GM23248 (cell line): ENCODE data around the gene AKAP7. TPM values are rescaled to one million over a fixed set of nuclear protein-coding genes. Genes with fewer than 3 reads are reported as not detected.

Source experiments
- DNase-seq: peaks from one replicate; pipeline ENCODE4 v3.0.0-alpha.2; 2015
- H2AFZ ChIP-seq: fragments of 200-600 bp; sonication (generic); 2 replicates; pipeline ENCODE4 v1.6.1; 2016; ENCODE audit warnings: antibody characterized with exemption
- H3F3A ChIP-seq: fragments of 200-600 bp; sonication (generic); 2 replicates; pipeline ENCODE4 v1.6.1; 2016; ENCODE audit warnings: mild to moderate bottlenecking, antibody characterized with exemption, mixed run types; ENCODE audit not compliant: insufficient read depth
- H3K27ac ChIP-seq: fragments of 200-600 bp; sonication (generic); 2 replicates; pipeline ENCODE4 v1.5.1; 2016; ENCODE audit warnings: mild to moderate bottlenecking
- H3K27me3 ChIP-seq: fragments of 200-600 bp; sonication (generic); replicated peaks from 2 replicates; pipeline ENCODE4 v1.6.1; 2016; ENCODE audit warnings: mild to moderate bottlenecking; ENCODE audit not compliant: insufficient read depth
- H3K36me3 ChIP-seq: fragments of 200-600 bp; sonication (generic); 2 replicates; pipeline ENCODE4 v1.6.1; 2016; ENCODE audit warnings: low read depth, mild to moderate bottlenecking
- H3K4me1 ChIP-seq: fragments of 200-600 bp; sonication (generic); 2 replicates; pipeline ENCODE4 v1.6.1; 2016; ENCODE audit warnings: mild to moderate bottlenecking; ENCODE audit not compliant: insufficient read depth
- H3K4me2 ChIP-seq: fragments of 200-600 bp; sonication (generic); one replicate; pipeline ENCODE4 v1.6.1; 2016; ENCODE audit warnings: mild to moderate bottlenecking; ENCODE audit not compliant: unreplicated experiment
- H3K4me3 ChIP-seq: fragments of 200-600 bp; sonication (generic); 2 replicates; pipeline ENCODE4 v1.5.1; 2016; ENCODE audit warnings: mild to moderate bottlenecking
- H3K79me2 ChIP-seq: fragments of 200-600 bp; sonication (generic); 2 replicates; pipeline ENCODE4 v1.6.1; 2016; ENCODE audit warnings: mild to moderate bottlenecking; ENCODE audit not compliant: insufficient read depth
- H3K9ac ChIP-seq: fragments of 200-600 bp; sonication (generic); 2 replicates; pipeline ENCODE4 v1.6.1; 2016; ENCODE audit warnings: mild to moderate bottlenecking
- H3K9me2 ChIP-seq: fragments of 200-600 bp; sonication (generic); 2 replicates; pipeline ENCODE4 v1.6.1; 2016; ENCODE audit warnings: mixed run types, mild to moderate bottlenecking, moderate library complexity; ENCODE audit not compliant: insufficient read depth
- H3K9me3 ChIP-seq: fragments of 200-600 bp; sonication (generic); one replicate; pipeline ENCODE4 v1.6.1; 2017; ENCODE audit warnings: low read depth
- H4K20me1 ChIP-seq: fragments of 200-600 bp; sonication (generic); 2 replicates; pipeline ENCODE4 v1.6.0; 2016; ENCODE audit not compliant: insufficient read depth
- EZH2 ChIP-seq: fragments of 200-600 bp; sonication (generic); IDR thresholded peaks from 2 replicates; pipeline ENCODE4 v1.6.1; 2018; ENCODE audit warnings: antibody characterized with exemption, mild to moderate bottlenecking; ENCODE audit not compliant: insufficient read depth, poor library complexity, severe bottlenecking
- EZH2phosphoT487 ChIP-seq: fragments of 200-600 bp; sonication (generic); IDR thresholded peaks from 2 replicates; pipeline ENCODE4 v1.6.1; 2018; ENCODE audit warnings: antibody characterized with exemption, moderate library complexity, mild to moderate bottlenecking, low read depth; ENCODE audit not compliant: insufficient read depth
- WGBS, 2 experiments: methylation state at CpG; one replicate each; pipeline ENCODE4 v1.1.6; 2015 to 2017; ENCODE audit warnings: low lambda C conversion rate in 2 of 2, low coverage in 1 of 2; ENCODE audit errors: missing lambda C conversion rate in 2 of 2; 5-methylcytosine and 5-hydroxymethylcytosine counted together
- in situ Hi-C: fragments of 300-500 bp; cut with MboI; formaldehyde crosslinking; loops from 2 replicates; pipeline ENCODE4 v1.15.0; 2020
- polyA plus RNA-seq: library from polyadenylated mRNA; unstranded; fragments of >200 nt; fragmentation: Nextera tagmentation; extraction: Ambion mirVana; gene quantifications from 2 replicates; pipeline ENCODE4 v1.2.1, GENCODE V29; 2016
- total RNA-seq: library from RNA; depleted of rRNA; stranded (reverse); fragments of >200 nt; shearing (Covaris generic); gene quantifications from 2 replicates; pipeline ENCODE4 v1.2.3, GENCODE V29; 2014

AKAP7 gene
- total and polyA plus RNA-seq, 2 experiments from 2014 or later: 3.2 to 8.2 TPM

DNA sequence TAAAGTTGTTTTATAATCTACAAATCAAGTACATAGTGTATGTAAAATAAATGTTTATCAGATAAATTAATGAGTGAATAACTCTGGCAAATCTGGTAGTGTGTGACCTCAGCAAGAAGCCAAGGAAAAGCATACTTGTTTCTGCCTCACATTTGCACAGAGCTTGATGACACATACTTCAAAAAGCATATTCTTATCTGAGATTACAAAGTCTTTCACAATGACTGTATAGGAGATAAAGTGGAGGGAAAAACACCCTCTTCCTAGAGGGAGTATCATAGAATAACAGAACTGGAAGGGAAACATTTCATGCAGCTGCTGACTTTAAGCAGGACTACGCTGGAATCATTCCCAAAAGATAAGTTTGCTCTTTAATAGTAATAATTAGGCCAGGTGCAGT is 28.1 kb upstream of the AKAP7 start:
- Histone ChIP-seq H3K27ac (no peak overlapping the region), H3K4me1 (peaks cover 16% of the 10 kb centered on the region), H3K27me3 (no peaks in the 10 kb centered on the region), H3K9me3 (no peaks in the 10 kb centered on the region), H4K20me1 (no peaks in the 10 kb centered on the region), H3F3A (peaks cover 9% of the 10 kb centered on the region; the same call in 1 of the 2 replicates), H3K36me3 (no peaks in the 10 kb centered on the region), H3K9ac (no peak overlapping the region), H3K79me2 (no peaks in the 10 kb centered on the region), H3K4me3 (no peak overlapping the region), H3K4me2 (no peak overlapping the region), H3K9me2 (no peaks in the 10 kb centered on the region), H2AFZ (no peak overlapping the region)
- no peak for TF ChIP-seq EZH2
- no peak for TF ChIP-seq EZH2phosphoT487
- 90 to 95% methylated on average over 1 of the region's 1 CpG for WGBS, 2 experiments
- DNase-seq: peak; percentile 60
- in situ Hi-C loops: no loop called here

DNA sequence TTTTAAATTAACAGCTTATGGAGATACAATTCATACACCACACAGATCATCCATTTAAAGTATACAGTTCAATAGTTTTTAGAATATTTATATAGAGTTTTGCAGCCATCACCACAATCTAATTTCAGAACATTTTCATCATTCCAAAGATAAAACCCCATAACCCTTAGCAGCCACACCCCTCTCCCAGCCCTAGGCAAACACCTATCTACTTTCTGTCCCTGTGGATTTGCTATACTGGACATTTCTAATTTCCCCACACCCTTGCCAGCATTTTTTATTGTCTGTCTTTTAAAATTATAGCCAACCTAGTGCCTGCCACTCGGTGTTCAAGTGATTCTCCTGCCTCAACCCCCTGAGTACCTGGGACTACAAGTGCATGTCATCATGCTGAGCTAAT is 23.0 kb upstream of the AKAP7 start:
- DNase-seq: no peak
- in situ Hi-C loops: no loop called here
- Histone ChIP-seq H4K20me1 (no peaks in the 10 kb centered on the region), H3K9me3 (no peaks in the 10 kb centered on the region), H3K36me3 (no peaks in the 10 kb centered on the region), H3K79me2 (no peaks in the 10 kb centered on the region), H3K27ac (no peak overlapping the region), H2AFZ (no peak overlapping the region), H3K9me2 (no peaks in the 10 kb centered on the region), H3K4me3 (no peak overlapping the region), H3K9ac (no peak overlapping the region), H3F3A (peaks cover 1% of the 10 kb centered on the region; the same call in 1 of the 2 replicates), H3K4me1 (peaks cover 3% of the 10 kb centered on the region), H3K27me3 (no peaks in the 10 kb centered on the region), H3K4me2 (no peak overlapping the region)
- TF ChIP-seq EZH2 (no peak), EZH2phosphoT487 (no peak)
- 62 to 63% methylated on average over 1 of the region's 1 CpG for WGBS, 2 experiments

- no peaks in the 10 kb centered on the region for H4K20me1 ChIP-seq
- DNase-seq: no peak
- no peak overlapping the region for H3K27ac ChIP-seq
- TF ChIP-seq EZH2 (no peak), EZH2phosphoT487 (no peak)
- 90 to 95% methylated on average over 1 of the region's 1 CpG for WGBS, 2 experiments
- H3K9me2 ChIP-seq: no peaks in the 10 kb centered on the region
- H3K9ac ChIP-seq: no peak overlapping the region
- no peaks in the 10 kb centered on the region for H3F3A ChIP-seq
- H3K36me3 ChIP-seq: no peaks in the 10 kb centered on the region
- in situ Hi-C loops: loop anchor here (5.0 kb wide), 1 partner anchor 233 kb away; no protein-coding TSS in a partner anchor
- no peak overlapping the region for H2AFZ ChIP-seq
- no peak overlapping the region for H3K4me2 ChIP-seq
- H3K4me3 ChIP-seq: no peak overlapping the region
- H3K79me2 ChIP-seq: no peaks in the 10 kb centered on the region
- no peaks in the 10 kb centered on the region for H3K27me3 ChIP-seq
- no peaks in the 10 kb centered on the region for H3K4me1 ChIP-seq
- no peaks in the 10 kb centered on the region for H3K9me3 ChIP-seq
Observed at GRCh38 chr6:131115651-131116050, 19.6 kb upstream of the AKAP7 start.

DNA sequence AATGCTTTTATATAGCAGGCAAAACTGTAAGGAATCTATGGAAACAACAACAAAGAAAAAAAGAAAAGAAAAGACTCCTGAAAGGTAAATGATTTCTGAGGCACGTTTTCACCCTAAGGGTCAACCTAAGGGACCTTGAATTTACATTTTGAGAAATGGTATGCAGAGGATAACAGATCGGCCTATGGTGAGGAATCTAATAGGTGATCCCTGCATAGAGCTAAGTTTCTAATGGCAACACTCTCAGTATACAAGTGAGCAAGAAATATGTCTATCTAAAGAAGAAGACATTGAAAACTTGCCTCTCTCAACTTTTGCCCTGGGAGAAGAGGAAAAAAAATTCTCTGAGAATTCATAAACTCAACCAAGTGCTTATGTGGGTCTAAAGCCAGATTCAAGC is 18.9 kb upstream of the AKAP7 start:
- no peaks in the 10 kb centered on the region for H3K4me1 ChIP-seq
- H3K9ac ChIP-seq: no peak overlapping the region
- DNase-seq: no peak
- no peak overlapping the region for H3K4me3 ChIP-seq
- no peak overlapping the region for H3K27ac ChIP-seq
- no peaks in the 10 kb centered on the region for H3K9me2 ChIP-seq
- in situ Hi-C loops: loop anchor here (5.0 kb wide), 1 partner anchor 234 kb away; no protein-coding TSS in a partner anchor
- H3K9me3 ChIP-seq: no peaks in the 10 kb centered on the region
- no peaks in the 10 kb centered on the region for H3K36me3 ChIP-seq
- H2AFZ ChIP-seq: no peak overlapping the region
- no peak for TF ChIP-seq EZH2phosphoT487
- TF ChIP-seq EZH2: no peak
- H3K79me2 ChIP-seq: no peaks in the 10 kb centered on the region
- no peaks in the 10 kb centered on the region for H3F3A ChIP-seq
- no peaks in the 10 kb centered on the region for H4K20me1 ChIP-seq
- WGBS, 2 experiments: 74 to 76% methylated on average over 2 of the region's 2 CpGs
- H3K27me3 ChIP-seq: no peaks in the 10 kb centered on the region
- no peak overlapping the region for H3K4me2 ChIP-seq
